ENCODE measurements around the gene SMIM5.

Gene SMIM5

DNA sequence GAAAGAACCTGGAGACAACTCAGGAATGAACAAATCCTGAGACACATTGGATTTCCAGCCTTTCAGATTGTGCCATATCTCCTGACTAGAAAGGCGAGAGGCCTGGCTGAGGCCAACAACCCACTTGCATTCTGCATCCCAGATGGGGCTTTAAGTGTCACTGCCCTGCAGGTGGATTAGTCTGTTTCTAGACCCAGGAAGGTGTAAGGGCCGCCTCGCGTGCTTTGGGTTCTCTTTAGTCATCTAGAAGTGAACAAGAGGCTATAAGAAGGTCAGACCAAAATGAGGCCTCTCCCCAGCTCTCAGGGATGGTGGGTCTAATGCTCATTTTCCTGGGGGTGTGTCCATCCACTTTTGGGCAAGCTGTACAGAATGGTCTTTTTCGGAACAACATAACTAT is 38.8 kb downstream of the SMIM5 start:
- no peak for DNase-seq

DNA sequence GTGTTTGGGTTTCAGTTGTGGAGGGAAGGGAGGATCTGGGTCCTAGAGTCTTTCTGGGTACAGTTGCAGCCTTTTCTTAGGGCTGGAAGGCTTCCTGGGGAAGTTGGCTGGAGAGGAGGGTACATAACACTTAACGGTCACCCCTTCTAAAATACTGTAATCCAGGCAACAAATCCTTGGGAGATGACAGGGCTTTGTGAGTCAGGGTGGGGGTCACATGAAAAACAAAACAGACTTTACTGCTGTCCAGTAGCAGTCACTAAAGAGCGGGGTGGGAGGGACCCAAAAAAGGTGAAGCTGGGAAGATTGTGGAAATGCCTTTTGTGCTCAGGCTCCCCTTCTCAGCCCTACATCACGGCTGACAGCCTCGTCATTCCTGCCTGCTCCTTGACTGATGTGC is 40.3 kb downstream of the SMIM5 start:
- no peak for DNase-seq

DNA sequence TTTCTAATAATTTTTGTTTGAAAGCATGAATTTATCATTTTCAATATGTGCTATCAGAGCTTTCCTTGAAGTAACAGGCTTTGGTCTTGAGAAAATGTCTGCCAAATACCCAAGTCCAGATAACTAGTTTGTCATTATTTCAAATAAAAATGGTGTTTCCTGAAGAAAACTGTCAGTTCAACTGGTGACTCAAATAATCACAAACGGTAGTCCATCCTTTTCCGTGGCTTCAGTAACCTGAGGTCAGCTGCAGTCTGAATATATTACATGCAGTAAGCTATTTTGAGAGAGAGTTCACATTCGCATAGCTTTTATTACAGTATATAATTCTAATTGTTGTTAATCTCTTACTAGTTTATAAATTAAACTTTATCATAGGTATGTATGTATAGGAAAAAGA is 43.2 kb downstream of the SMIM5 start:
- DNase-seq: no peak

DNA sequence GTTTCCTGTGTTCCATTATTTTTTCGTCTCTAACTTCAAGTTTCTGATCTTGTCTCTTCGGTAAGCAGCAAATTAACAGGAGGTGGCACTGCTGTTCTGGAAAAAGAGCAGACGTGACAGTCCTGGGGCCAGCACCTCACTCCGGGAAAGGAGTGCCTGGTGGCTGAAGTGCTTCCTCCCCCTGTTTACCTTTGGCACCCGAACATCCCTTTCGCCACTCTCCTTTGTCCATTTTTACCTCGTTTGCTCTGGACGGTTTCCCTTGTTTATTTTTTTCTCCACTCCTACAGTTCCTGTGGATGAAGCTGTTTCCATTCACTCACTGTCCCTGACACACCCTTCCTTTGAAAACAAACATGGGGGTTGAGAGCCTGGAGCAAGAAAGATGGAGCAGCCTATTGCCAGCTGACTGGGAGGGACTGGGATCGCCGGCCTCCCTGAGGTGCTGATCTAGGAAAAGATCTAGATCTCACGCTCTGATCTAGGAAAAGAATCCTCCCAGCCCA is 46.5 kb downstream of the SMIM5 start:
- DNase-seq: no peak

DNA sequence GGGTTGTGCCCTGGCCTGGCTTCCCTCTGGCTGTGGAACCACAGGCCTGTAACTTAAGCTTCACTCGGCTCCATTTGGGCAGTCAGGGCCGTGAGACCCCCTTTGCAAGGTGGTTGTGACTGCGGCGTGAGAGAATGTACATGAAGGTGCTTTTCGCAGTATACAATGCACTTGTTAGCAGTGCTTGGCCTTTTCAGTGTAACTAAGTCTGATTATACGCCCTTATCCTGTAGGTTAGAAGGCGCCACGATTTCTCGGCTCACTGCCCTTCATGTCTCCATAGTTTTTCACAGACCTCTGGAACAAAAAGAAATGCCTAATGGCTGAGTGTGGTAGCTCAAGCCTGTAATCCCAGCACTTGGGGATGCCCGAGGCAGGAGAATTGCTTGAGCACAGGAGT is 47.2 kb downstream of the SMIM5 start:
- DNase-seq: no peak

DNA sequence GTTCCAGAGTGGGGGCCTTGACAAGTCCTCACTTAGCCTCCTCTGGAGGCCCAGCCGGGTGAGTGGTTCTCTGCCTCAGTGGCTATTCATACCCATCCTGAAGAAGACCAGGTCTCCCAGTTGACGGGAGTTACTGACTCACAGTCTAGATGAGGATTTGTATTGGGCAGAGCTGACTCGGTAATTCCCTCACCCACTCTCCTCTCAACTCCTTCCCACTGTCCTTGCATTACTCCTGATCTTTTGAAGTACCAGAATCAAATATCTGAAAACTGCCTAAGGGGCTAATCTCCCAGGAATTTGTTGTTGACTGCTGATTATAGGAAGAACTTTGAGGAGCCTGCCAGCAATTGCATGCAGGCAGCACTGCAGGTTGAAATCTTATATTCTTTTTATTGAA is 48.1 kb downstream of the SMIM5 start:
- no peak for DNase-seq

DNA sequence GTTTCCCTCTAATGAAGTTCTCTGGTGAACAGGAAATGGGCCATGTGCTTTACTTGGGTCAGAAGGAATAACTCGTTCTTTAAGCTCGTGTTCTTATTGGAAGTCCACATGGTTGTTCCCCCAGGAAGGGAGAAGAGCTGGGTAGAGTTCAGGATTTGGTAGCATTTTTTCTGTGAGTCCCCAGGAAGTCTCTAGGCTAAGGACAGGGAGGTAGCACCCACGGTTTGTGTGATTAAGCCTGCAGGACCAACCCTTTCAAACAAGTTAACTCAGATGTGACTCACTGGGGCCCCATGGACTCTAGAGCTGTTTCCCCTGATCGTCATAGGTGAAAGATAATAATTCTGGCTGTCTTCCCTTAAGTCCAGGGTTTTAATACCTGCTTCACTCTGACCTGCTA is 50.3 kb downstream of the SMIM5 start:
- DNase-seq: no peak

DNA sequence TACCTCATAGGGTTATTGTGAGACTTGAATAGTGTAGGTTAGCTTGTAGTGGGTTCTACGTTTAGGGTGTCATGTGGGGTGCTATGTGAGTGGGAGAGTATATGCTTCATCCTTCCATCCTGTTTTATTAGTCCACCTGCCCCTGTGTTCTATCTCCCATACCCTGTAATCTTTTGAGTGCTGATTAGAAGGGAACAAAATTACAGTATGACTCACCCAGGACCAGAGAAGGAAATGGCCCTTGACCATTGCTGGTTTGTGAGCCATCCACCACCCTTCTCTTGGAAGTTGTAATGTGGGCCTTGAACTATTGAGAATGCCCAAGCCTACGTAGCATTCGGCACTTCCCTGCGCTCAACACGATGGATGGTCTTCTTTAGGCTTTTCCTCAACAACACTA is 51.0 kb downstream of the SMIM5 start:
- DNase-seq: no peak

DNA sequence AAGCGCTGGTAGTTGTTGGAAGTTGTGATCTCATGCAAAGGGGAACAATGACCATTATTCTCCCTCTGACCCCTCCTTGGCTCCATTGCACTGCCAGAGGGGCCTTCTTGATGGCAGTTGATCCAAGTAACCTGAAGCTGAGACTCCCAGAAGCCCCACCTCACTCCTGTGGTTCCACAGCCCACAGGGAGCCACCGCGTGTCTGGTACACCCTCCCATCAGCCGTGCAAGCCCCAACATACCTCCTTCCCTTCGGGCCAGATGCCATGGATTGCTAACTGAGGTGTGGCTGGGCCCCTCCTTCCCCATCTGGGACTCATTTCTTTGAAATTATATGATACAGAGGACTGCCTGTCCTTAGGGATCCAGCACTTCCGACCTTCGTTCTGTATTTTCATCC is 51.7 kb downstream of the SMIM5 start:
- DNase-seq: no peak

DNA sequence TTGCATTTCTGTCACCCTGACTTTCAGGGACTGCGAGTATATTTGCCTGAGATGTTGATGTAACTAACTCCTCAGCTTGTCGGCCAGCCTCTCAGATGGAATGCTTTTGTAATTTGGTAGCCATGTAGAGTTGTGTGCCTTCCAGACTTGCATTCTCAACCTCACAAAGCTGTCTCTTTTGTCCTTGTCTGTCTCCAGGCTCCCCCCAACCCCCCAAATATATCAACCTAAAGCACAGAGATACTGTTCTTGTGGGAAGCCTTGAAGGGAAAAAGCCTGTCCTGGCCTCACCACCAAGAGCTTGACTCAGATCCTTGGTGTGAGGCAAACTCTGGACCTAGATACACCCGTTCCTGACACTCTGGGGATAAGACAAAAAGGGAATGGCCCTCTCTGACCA is 52.3 kb downstream of the SMIM5 start:
- no peak for DNase-seq

DNA sequence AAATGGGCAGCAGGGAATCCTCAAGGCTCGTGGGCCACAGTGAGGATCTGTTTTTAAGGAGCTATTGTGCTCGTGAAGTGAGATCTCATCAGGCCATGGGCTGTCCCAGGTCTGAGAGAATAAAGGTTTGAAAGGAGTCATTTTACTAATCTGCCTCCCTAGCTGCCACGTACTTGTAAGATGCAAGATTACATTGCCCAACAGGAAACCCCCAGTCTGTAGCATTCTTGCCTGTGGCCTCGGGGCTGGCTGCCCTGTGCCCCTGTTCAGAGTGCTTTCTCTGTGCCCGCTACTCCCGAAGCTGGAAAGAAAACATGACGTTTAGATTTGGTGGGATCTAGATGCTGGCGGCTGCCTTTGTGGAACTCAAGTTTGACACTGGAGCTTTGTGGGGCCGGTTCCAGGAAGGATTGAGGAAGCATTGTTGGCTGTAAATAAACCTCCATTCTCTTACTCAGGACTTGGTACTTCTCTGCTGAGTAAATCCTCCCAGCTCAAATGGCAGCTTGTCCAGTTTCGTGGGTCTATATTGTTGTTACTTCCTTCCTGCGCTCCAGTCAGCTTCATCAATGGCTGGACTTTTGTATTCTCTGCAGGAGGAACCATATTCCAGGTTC is 55.1 kb downstream of the SMIM5 start:
- peak in 1 of 2 donors; percentile 23 for DNase-seq

DNA sequence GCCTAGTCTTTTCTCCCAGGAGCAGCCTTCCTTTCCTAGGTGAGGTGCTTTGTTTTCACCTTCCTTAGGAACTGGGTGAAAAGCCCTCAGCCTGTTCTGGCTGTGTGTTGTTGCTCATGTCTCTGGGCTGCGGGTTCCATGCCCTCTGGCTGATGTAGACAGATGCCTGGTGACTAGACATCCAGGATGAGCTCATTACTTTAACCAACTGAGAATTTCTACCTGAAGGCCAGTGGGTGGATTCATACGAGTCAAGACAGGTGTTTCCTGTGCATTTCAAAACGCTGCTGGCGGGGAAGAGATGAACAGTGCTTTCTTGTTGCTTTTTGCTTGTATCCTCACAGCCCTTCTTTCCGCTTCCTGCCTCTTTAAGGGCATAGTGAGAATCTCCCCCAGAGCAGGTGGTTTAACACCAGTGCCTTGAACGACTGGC is 56.2 kb downstream of the SMIM5 start:
- peak; percentile 52 to 59 for DNase-seq

Measured in CD4-positive, alpha-beta T cell treated with Interleukin-4 for 1 hour (primary cell).